HG03097 (cell line): ENCODE data around the gene HTRA2.
"Not testable (repeated sequence)": the region's sequence is repeated elsewhere in the genome, so short reads cannot be mapped to it uniquely, and the experiment has no call there.

Experiments used
- ATAC-seq: cut with Tn5 transposase; IDR thresholded peaks from one replicate; pipeline ENCODE4 v1.9.1; 2021; ENCODE audit not compliant: unreplicated experiment, low FRiP score

HTRA2 gene

DNA sequence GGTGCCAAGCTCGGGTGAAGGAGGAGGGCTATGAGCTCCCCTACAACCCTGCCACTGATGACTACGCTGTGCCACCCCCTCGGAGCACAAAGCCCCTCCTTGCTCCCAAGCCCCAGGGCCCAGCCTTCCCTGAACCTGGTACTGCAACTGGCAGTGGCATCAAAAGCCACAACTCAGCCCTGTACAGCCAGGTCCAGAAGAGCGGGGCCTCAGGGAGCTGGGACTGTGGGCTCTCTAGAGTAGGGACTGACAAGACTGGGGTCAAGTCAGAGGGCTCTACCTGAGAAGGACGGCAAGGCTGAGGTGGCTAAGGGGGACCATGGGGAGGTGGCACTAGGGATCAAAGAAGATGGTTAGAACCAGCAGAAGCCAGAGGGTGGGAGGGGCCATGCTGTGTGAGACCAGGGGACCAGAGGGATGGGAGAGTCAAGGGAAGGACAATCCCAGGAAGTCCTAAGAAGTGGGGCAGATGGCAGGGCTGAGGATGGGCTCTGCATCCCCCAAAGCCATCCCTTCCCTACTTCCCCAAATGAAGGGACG lies 27.2 kb downstream of the HTRA2 start:
- ATAC-seq = no peak

DNA sequence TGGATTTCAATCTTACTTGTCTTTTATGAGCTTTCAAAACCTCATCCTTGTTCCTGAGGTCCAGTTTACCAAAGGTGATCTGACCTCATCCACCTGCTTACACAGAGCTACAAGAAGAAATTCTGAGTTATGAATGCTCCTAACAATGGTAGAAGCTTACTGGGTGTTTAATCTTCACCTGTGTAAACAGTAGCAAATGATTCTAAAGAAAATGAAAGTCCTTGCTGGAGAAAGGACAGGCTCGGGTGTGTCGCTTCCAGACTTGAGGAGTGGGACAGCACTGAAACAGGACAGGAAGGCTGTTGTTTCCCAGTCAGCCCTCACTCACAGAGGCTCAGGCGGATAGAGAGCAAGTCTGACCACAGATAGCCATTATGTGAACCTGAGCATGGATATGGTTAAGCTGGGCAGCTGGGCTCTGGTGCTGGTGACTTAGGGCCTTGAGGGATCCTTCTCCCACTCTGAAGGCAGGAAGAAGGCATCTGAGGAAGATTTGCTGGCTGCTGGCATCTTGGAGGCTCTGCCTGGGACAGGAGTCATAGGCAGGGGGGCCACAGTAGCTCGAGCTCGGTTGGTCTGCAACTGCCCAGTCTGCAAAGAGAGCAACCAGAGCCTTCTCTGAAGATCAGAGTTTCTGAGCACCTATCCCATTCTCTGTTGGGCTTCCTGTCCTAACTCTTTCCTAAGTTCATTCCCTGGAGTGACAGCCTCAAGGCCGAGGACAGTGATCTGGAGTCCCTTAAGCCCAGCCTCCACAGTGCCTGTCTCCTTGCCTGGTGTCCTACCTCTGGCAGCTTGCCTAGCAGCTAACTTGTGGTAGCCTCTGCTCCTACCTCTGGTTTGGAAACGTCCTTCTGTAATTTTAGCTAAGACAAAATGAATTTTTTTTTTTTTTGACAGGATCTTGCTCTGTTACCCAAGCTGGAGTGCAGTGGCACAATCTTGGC lies 28.8 kb downstream of the HTRA2 start:
- ATAC-seq = no peak

DNA sequence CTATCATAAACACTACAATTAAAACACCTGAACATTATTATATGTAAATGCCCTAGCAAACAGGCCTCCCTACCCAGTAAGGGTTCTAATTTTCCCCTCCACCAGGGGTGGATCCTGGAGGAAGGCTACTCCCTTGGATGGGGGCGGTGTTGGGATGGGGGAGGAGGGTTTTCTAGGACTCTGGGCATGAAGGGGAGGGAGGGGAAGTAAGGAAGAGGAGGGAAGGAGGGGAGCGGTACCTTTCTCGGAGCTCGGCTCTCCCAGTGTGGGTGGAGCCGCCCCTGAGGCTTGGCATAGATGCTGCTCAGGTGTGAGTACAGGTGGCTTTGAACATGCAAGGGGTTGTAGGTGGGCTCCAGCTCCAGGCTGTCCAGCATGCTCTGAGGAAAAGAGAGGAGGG lies 30.2 kb downstream of the HTRA2 start:
- no peak for ATAC-seq

DNA sequence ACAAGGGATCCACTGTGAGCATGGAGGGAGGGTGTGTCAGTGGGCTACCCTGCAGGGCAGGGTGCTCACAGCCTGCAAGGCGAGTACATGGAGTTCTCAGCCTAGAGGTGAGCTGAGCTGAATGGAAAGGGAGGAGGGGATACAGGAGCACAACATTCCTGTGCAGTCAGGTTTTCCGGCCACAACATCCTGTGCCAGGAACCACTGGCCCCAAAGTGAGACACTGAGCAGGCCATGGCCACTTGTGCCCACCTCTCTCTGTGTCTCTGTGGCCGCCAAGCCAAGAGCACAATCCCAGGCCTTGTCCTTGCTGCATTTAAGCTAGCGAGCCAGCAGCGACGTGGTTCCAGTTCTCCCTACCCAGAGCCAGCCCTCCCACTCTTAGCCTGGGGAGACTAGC lies 30.9 kb downstream of the HTRA2 start:
- no peak for ATAC-seq

DNA sequence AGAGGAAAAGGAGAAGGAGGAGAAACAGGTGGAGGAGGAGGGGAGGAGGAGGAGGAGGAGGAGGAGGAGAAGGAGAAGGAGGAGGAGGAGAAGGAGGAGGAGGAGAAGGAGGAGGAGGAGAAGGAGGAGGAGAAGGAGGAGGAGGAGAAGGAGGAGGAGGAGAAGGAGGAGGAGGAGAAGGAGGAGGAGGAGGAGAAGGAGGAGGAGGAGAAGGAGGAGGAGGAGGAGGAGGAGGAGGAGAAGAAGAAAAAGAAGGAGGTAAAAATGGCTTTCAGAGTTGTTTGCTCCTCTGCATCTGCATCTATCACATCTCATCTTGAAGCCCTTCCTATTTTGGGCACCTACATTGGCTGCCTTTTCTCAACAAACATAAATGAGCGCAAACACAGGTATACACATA lies 31.3 kb downstream of the HTRA2 start:
- not testable (repeated sequence) for ATAC-seq

DNA sequence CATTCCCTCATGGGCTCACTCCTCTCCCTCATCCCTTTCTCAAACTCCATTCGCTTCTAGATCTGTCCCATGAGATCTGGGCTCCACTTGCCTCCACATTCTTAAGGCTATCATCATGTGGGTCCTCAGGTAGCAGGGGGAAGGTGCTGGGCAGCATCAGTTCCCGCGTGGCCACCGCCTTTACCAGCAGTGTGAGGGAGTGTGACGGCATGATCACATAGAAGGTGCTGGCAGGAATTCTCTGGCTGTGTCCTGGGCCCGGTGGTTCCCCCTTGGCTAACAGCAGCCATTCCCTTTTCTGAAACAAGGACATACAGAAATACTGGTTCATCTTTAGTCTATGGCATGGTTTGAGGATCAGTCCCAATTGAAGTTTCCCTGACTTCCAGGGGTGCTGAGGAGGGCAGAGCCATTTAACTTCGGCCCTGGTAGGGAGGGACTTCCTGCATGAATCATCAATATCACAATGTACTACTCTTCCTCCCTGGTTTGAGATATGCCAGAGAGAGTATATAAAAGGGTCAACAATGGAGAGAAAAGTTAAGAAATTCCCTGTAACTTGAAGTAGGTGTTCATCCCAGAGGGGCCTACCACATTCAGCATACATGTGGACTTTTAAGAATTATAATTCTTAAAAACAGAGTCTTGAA lies 32.5 kb downstream of the HTRA2 start:
- no peak for ATAC-seq

DNA sequence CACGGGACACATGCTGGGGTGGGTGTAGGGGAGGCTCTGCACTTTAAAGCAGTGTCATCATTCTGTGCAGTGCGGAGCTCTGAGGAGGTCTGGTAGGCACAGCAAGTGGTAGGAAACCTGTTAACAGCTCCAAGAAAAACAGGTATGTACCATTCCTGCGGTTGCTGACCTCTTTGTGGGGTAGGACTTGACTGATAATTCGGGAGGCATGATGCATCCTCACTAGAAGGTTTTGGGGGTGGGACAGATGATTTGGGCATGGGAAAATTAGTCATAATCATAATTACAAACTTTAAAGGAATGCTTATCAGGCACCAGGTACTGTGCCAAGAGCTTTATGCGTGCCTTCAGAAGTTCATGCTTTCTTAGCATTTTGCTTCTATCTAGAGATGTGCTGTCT lies 34.5 kb downstream of the HTRA2 start:
- no peak for ATAC-seq

DNA sequence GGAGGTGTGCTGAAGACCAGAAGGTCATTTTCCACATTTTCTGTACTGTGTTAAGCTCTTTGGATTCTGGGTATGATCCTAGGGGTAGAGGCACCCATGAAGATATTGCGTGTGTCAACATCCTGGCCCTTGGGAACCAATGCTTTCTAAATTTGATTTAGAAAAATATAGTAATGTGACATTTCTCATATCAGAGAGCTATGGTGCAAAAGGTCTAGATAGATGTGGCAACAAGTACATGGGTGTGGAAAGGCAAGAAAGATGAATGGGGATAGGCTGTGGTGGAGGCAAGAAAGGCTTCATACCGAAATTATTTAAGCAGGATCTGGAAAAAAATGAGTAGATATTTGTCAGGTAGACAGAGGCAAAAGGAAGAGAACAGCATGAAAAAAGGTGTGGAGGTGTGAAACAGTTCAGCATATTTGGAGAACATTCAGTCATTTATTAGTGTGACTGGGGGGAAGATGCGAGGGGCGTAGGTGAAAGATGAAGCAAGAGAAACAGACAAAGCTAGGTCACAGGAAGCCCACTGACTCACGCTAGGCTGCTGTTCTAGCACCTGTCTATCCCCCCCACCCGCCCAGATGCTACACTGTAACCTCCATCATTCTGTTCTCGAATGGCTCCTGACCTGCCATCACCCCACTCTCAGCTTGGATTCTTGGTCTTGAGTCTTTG lies 36.5 kb downstream of the HTRA2 start:
- ATAC-seq = no peak

DNA sequence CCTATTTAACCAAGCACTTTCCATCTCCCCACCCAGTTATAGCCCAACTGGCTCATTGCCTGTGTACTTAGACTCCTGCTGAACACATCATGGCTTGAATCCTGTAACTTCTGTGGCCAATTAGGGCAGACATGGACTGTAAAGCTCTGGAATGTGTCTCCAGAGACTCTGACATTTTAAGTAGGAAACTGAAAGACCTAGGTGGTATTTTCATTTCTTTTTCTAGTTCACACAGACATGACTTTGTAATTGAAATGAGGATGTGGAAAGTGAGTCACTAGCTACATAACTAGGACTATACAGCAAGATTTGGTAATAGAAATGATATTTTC lies 37.0 kb downstream of the HTRA2 start:
- no peak for ATAC-seq

DNA sequence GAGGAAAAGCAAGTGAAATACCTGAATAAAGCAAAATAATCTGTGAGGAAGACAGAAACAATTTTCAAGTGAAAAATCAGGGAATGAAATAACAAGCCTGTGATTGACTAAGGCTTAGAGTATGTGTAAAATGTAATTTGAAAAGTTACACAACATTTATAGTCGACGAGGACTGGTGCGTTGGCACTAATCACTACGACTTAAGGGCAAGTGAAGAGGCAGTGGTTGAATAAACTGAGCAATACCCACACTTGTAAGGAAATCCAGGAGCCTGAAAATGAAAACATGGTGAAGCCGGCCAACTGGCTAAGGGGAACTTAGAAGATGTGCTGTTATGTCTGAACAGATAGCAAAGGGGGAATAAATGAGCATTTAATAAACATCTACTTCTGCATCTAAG lies 38.1 kb downstream of the HTRA2 start:
- no peak for ATAC-seq

DNA sequence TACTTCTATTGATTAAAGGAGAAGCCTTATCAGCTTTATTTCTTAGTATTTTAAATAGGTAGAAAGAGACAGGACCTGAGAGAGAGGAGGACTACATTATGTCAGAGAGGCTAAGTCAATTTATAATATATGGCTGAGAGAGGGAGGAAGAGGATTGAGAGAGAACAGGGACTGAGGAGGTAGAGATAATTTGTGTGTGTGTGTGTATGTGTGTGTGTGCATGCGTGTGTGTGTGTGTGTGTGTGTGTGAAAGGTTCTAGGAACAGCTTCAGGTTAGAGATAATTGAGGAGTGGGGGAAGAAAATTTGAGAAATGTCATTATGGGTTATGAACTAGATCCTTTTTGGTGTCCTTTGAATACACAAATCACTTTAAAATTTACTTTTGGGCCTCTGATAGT lies 40.0 kb downstream of the HTRA2 start:
- ATAC-seq = no peak

DNA sequence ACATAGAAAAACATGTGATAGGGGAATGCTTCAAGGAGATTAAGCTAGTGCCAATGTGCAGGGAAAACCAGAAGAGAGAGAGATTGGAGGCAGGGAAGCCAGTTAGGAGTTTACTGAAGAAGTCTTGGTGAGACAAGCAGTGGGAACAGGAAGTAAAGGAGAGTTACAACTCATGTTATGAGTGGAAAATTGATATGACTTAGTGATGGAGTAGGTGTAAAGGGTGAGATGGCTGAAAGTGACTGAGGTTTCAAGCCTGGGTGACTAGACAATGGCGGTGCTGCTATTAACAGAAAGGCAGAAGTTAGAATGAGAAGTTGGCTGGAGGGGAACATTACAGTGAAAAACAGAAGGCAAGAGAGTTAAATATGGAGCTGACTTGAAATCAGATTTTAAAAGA lies 41.3 kb downstream of the HTRA2 start:
- no peak for ATAC-seq

DNA sequence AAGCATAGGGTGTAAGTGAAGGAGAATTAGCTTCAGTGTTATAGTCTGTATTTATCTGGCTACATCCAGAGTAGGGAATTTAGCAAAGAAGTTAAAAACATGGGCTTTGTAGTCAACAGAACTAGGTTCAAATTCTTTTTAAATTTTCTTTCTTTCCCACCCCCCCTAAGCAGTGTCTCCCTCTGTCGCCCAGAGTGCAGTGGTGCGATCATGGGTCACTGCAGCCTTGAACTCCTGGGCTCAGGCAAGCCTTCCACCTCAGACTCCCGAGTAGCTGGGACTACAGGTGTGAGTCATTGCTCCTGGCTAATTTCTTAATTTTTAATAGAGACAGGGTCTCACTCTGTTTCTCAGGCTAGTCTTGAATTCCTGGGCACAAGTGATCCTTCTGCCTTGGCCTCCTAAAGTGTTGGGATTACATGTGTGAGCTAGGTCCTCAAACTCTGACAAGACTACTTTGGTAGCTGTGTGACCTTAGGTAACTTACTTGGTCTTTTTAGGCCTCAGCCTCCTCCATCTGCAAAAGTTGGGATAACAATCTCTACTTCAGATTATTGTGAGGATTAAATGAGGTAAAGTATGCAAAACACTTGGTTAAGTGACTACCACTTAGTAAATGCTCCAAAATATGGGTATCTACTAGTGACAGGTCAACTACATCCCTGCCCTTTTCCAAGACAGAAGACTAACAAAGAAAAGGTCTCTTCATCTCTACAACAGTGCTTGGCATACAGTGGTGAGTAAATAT lies 42.6 kb downstream of the HTRA2 start:
- no peak for ATAC-seq

DNA sequence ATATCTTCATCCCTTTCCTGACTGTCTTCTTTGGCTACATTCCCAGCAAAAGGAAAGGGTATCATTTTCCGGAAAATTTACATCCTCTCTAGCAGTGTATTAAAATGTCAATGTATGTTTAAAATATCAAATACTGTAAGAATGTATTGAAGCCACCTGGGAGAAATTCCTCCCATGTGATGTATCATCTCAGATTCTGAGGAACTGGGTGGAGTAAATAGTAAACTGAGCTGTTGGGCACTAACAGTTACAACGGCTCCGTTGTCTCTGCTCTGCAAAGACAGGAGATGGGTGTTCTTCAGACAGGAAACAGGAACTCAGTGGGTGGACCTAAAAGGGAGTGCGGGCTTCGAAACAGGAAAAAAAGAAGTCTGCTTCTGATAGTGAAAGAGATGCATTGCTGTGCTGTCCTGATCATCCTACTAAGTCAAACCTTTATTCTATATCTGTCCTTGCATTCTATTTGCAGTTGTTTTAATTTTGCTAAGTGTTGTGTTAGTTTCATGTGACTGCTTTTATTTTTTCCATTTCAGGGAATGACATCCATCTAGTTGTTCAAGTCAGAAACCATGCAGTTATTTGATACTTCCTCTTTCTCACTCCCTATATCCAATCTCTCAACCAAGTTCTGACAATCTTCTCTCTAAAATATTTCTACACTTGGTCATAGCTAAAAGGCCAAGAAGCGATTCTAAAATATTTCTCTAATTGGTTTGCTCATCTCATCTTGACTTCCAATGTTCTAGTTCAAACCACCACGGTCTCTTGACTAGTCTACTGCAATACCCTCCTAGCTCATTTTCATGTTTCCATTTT lies 44.2 kb downstream of the HTRA2 start:
- ATAC-seq = no peak

DNA sequence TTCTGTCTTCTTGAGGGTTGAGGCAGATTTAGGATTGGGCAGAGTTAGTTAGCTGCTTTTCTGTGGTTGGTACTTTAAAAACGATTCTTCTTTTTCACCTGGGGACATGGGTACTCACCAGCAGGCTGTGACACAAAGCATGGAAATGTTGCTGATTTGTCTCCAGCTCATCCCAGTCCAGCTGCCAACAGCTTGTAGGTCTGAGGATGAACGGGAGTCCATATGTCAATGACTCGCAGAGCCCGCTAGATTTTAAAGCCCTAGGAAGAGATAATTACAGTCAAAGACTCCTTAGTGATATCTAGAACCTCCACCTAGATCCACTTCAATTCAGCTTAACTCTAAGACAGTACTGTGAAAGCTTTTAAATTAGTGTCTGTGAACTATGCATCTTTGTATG lies 45.6 kb downstream of the HTRA2 start:
- ATAC-seq = no peak

DNA sequence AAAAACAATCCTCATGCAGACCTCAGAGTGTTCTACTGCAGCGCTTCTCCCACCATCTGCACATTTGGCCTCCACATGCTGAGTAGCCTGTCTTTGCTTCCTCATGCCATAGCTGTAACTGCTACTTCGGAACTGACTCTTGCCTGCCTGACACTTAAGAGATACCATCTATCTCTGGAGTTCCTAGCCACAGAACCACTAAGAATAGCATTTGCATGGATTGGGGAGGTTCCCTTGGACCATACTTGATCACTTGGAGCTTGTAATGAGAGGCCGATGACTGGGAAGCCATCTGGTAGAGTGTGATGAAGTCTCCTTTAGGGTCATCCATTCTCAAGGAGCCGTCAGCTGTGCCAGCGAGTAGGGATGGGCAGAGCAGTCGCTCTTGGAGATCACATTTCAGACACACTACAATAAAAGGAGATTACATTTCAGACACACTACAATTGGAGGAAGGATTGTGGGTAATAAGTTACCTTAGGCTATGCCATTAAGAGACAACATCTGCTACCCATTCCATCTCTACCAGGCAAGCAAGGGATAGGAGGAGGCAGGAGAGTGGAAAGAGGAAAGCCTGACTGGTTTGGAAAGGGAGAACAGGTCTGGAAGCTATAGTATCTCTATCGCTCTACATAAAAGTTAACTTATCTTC lies 46.6 kb downstream of the HTRA2 start:
- ATAC-seq = no peak

DNA sequence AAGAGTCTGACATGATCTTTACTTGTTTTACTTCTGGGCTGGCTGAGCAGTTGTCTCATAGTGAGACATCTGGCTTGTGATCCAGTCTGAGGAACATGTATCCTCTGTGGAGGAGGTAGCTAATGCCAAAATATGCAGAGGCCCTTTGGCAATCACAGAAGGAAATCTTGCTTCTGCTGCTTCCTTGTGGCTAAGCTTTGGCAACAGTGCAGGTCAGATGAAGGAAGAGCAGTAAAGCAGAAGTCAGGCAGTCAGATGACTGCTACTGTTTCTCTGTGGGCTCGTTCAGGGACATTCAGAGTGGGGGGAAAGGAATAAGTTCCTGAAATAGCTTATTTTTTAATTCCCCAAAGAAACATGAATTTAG lies 47.1 kb downstream of the HTRA2 start:
- ATAC-seq = no peak

DNA sequence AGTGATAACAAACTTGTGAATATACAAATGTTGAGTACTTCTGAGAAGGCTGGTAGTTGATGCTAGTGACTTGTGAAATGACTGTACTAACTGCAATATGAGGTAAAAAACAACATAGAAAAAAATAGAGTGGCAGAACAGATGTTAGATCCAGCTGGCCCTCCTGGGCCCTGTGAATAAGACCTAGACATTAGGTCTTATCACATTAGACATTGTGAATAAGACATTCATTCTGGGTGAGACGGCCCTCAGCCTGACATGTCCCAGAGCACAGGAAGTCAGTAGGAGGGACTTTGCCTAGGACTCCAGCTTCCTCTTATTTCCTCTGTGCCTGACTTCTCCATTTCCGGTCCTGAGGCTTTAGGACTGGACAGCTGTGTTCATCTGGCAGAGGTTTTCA lies 47.7 kb downstream of the HTRA2 start:
- no peak for ATAC-seq

DNA sequence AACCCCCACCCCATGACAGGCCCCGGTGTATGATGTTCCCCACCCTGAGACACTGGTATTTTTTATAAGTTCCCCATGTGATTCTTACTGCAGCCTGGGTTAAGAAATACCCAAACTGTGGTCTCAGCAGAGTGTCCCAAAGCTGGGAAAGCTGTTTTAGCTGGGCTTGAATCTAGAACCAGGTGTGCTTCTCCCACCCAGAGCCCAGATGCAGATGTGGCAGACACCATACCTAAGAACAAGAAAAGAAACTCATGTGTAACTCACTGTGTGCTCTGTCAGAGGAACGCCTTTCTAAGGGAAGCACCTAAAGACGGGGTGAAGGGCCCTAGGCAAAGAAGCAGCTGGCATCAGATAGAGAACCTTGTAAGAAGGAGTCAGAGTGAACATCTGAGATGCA lies 48.7 kb downstream of the HTRA2 start:
- no peak for ATAC-seq
